HG03159 (cell line): ENCODE data around the gene ADGRG1.

Experiments
- ATAC-seq: cut with Tn5 transposase; IDR thresholded peaks from one replicate; pipeline ENCODE4 v1.9.1; 2021; ENCODE audit warnings: mild to moderate bottlenecking, moderate library complexity; ENCODE audit not compliant: unreplicated experiment

The ADGRG1 gene

GRCh38 chr16:57647136-57647875 is 18.9 kb downstream of the ADGRG1 start:
- no peak for ATAC-seq

GRCh38 chr16:57648125-57648524 is 19.7 kb downstream of the ADGRG1 start:
- no peak for ATAC-seq

- no peak for ATAC-seq
These were observed 20.4 kb downstream of the ADGRG1 start for GRCh38 chr16:57648581-57649442.

- no peak for ATAC-seq
These were observed 21.0 kb downstream of the ADGRG1 start for GRCh38 chr16:57649443-57649751.

GRCh38 chr16:57649846-57650245 is 21.4 kb downstream of the ADGRG1 start:
- no peak for ATAC-seq

- no peak for ATAC-seq
These were observed 23.2 kb downstream of the ADGRG1 start for GRCh38 chr16:57651344-57652333.

GRCh38 chr16:57652695-57653471 is 24.5 kb downstream of the ADGRG1 start:
- no peak for ATAC-seq

- ATAC-seq: no peak
These were observed 25.5 kb downstream of the ADGRG1 start for GRCh38 chr16:57653936-57654335.

GRCh38 chr16:57656342-57656955 is 28.0 kb downstream of the ADGRG1 start:
- no peak for ATAC-seq

- ATAC-seq: no peak
These were observed 28.8 kb downstream of the ADGRG1 start for GRCh38 chr16:57657228-57657627.

- ATAC-seq: no peak
These were observed 29.9 kb downstream of the ADGRG1 start for GRCh38 chr16:57658130-57658877.

GRCh38 chr16:57658878-57659674 is 30.6 kb downstream of the ADGRG1 start:
- no peak for ATAC-seq

GRCh38 chr16:57660715-57661463 is 32.5 kb downstream of the ADGRG1 start:
- no peak for ATAC-seq

GRCh38 chr16:57661510-57661909 is 33.1 kb downstream of the ADGRG1 start:
- ATAC-seq: no peak

GRCh38 chr16:57661936-57662906 is 33.8 kb downstream of the ADGRG1 start:
- no peak for ATAC-seq

- no peak for ATAC-seq
These were observed 35.0 kb downstream of the ADGRG1 start for GRCh38 chr16:57663436-57663835.
